H1 (cell line): ENCODE measurements around the gene SLFNL1. TPM values are rescaled to one million over a fixed set of nuclear protein-coding genes. Genes with fewer than 3 reads are reported as not detected.

Experiments
- JUND ChIP-seq: IDR thresholded peaks from 2 replicates; pipeline ENCODE4 v1.6.1; 2011; ENCODE audit warnings: mild to moderate bottlenecking, improper control_type of control experiment, low read length
- polyA plus RNA-seq, 7 experiments: library from polyadenylated mRNA; depleted of rRNA in 3 of 7; stranded (reverse) in 5 of 7; unstranded in 2 of 7; fragments of >200 nt in 5 of 7; fragments of 200-250 nt in 2 of 7; gene quantifications; 1 replicate in 5 of 7; 2 replicates in 1 of 7; 4 replicates in 1 of 7; pipeline versions ENCODE4 v1.2.1 to v1.2.3, GENCODE V29; 2011 to 2013; ENCODE audit warnings: missing spikeins in 2 of 7, mixed read lengths in 2 of 7
- total RNA-seq: library from RNA; stranded (reverse); fragmentation: NEBNext Ultra II Directional; extraction: Animal tissue kit (Norgen Biotek cat#: 25700); gene quantifications from 2 replicates; pipeline ENCODE4 v1.2.1, GENCODE V29; 2021

Gene SLFNL1
- total and polyA plus RNA-seq, 2 of the 8 experiments (the other 6 are each of a cell fraction or from before 2014, with no cell fraction given): not detected

- TF ChIP-seq JUND: no peak
Measured at GRCh38 chr1:40986328-40986783, 35.2 kb downstream of the SLFNL1 start (continued).
